CD4-positive, alpha-beta memory T cell (primary cell): ENCODE results near the gene SLMAP. TPM values are rescaled to one million over a fixed set of nuclear protein-coding genes. Genes with fewer than 3 reads are reported as not detected.

Source experiments
- CTCF ChIA-PET: fragments of 350-600 bp; sonication (Branson Sonifier 250); formaldehyde crosslinking; loops from one replicate; lab custom pipeline; 2021; ENCODE audit warnings: inconsistent platforms; ENCODE audit not compliant: partially characterized antibody; lab: Charles Lee
- POLR2A ChIA-PET: fragments of 350-600 bp; sonication (Branson Sonifier 250); formaldehyde crosslinking; loops from one replicate; lab custom pipeline; 2021; ENCODE audit not compliant: partially characterized antibody; lab: Charles Lee
- DNase-seq, 5 donors: peaks; one replicate each; pipeline versions ENCODE4 v3.0.0 to v3.0.0-alpha.2; 2020 to 2022; ENCODE audit warnings: mixed read lengths in 1 of 5
- H3K27ac ChIP-seq: one replicate; pipeline ENCODE4 v1.7.0; 2013; ENCODE audit warnings: low read depth, low read length
- H3K27me3 ChIP-seq: 2 replicates; pipeline ENCODE4 v1.7.0; 2013; ENCODE audit warnings: mild to moderate bottlenecking, low read length, moderate library complexity; ENCODE audit not compliant: insufficient read depth
- H3K36me3 ChIP-seq: 2 replicates; pipeline ENCODE4 v1.7.0; 2013; ENCODE audit warnings: mild to moderate bottlenecking, low read length, moderate library complexity; ENCODE audit not compliant: insufficient read depth
- H3K4me1 ChIP-seq: 2 replicates; pipeline ENCODE4 v1.7.0; 2013; ENCODE audit warnings: mild to moderate bottlenecking, low read length, moderate library complexity; ENCODE audit not compliant: insufficient read depth
- H3K4me3 ChIP-seq, 2 donors: one replicate each; pipeline ENCODE4 v1.7.0; 2013; ENCODE audit warnings: low read length in 2 of 2, mild to moderate bottlenecking in 1 of 2
- H3K9me3 ChIP-seq, 2 donors: one replicate each; pipeline ENCODE4 v1.7.0; 2013; ENCODE audit warnings: low read length in 2 of 2, control low read depth in 1 of 2; ENCODE audit not compliant: control insufficient read depth in 1 of 2
- H3K27ac Mint-ChIP-seq, 7 donors: one replicate each; pipeline ENCODE4 v1.8.0; 2020 to 2021; ENCODE audit warnings: mixed read lengths in 7 of 7, mild to moderate bottlenecking in 6 of 7, inconsistent platforms in 3 of 7, moderate library complexity in 3 of 7
- H3K27me3 Mint-ChIP-seq, 2 donors: one replicate each; pipeline ENCODE4 v1.8.0; 2020 to 2021; ENCODE audit warnings: mixed read lengths in 2 of 2
- H3K36me3 Mint-ChIP-seq, 2 donors: one replicate each; pipeline ENCODE4 v1.8.0; 2020 to 2021; ENCODE audit warnings: mixed read lengths in 2 of 2, inconsistent platforms in 1 of 2, mild to moderate bottlenecking in 1 of 2
- H3K4me1 Mint-ChIP-seq, 4 donors: one replicate each; pipeline ENCODE4 v1.8.0; 2020 to 2021; ENCODE audit warnings: mixed read lengths in 4 of 4, mild to moderate bottlenecking in 1 of 4
- H3K4me3 Mint-ChIP-seq, 8 donors: one replicate each; pipeline ENCODE4 v1.8.0; 2020 to 2021; ENCODE audit warnings: mixed read lengths in 8 of 8, mild to moderate bottlenecking in 7 of 8, moderate library complexity in 6 of 8, inconsistent platforms in 3 of 8
- H3K9me3 Mint-ChIP-seq, 8 donors: one replicate each; pipeline ENCODE4 v1.8.0; 2020 to 2021; ENCODE audit warnings: mixed read lengths in 8 of 8, mild to moderate bottlenecking in 5 of 8, inconsistent platforms in 3 of 8, moderate library complexity in 1 of 8
- intact Hi-C: fragments of 100-400 bp; cut with micrococcal nuclease; formaldehyde crosslinking; loops from one replicate; pipeline ENCODE4 v1.15.1; 2023
- polyA plus RNA-seq, 2 donors: library from polyadenylated mRNA; unstranded; fragments of 300-500 nt; fragmentation: Illumina TruSeq; gene quantifications; one replicate each; pipeline ENCODE4 v1.2.3, GENCODE V29; 2021
- total RNA-seq, 2 experiments: library from RNA; stranded (reverse); gene quantifications; one replicate each; pipeline ENCODE4 v1.2.3, GENCODE V29; 2021

The SLMAP gene
- total and polyA plus RNA-seq, 4 experiments from 2014 or later, result 17.5 to 69.0 (median 43.0) TPM

GRCh38 chr3:57942388-57942787 is 186.3 kb downstream of the SLMAP start:
- no peaks in the 10 kb centered on the region for H3K4me1 ChIP-seq
- CTCF ChIA-PET, result no interaction called here
- POLR2A ChIA-PET, result interaction anchor here (0.6 kb wide), 1 partner anchor 134 kb away, joined by 3 read pairs; no protein-coding TSS in a partner anchor
- Mint-ChIP-seq H3K36me3 (peaks cover 4 to 8% of the 10 kb centered on the region in 2 donors), H3K27me3 (no peaks in the 10 kb centered on the region), H3K9me3 (peaks cover 0 to 8% (median 4%) of the 10 kb centered on the region in 8 donors), H3K4me1 (no peaks in the 10 kb centered on the region), H3K27ac (no peak overlapping the region), H3K4me3 (no peak overlapping the region)
- no peaks in the 10 kb centered on the region for H3K36me3 ChIP-seq
- H3K27ac ChIP-seq, result no peak overlapping the region
- H3K27me3 ChIP-seq, result no peaks in the 10 kb centered on the region
- H3K9me3 ChIP-seq, result no peaks in the 10 kb centered on the region
- H3K4me3 ChIP-seq, result no peak overlapping the region
- DNase-seq, result no peak
- intact Hi-C loops, result no loop called here

GRCh38 chr3:57942872-57943283 is 186.8 kb downstream of the SLMAP start:
- no peak overlapping the region for H3K4me3 ChIP-seq
- Mint-ChIP-seq H3K4me1 (no peaks in the 10 kb centered on the region), H3K27ac (no peak overlapping the region), H3K27me3 (no peaks in the 10 kb centered on the region), H3K4me3 (no peak overlapping the region), H3K36me3 (peaks cover 4 to 8% of the 10 kb centered on the region in 2 donors), H3K9me3 (peaks cover 0 to 8% (median 4%) of the 10 kb centered on the region in 8 donors)
- ChIA-PET CTCF (no interaction called here), POLR2A (interaction anchor here (0.6 kb wide), 1 partner anchor 134 kb away, joined by 3 read pairs; no protein-coding TSS in a partner anchor)
- intact Hi-C loops, result no loop called here
- no peaks in the 10 kb centered on the region for H3K9me3 ChIP-seq
- no peak overlapping the region for H3K27ac ChIP-seq
- H3K36me3 ChIP-seq, result no peaks in the 10 kb centered on the region
- no peaks in the 10 kb centered on the region for H3K27me3 ChIP-seq
- no peaks in the 10 kb centered on the region for H3K4me1 ChIP-seq
- no peak for DNase-seq

GRCh38 chr3:57943525-57944495 is 187.7 kb downstream of the SLMAP start:
- Histone ChIP-seq H3K9me3 (no peaks in the 10 kb centered on the region), H3K4me3 (no peak overlapping the region), H3K27ac (no peak overlapping the region), H3K4me1 (no peaks in the 10 kb centered on the region), H3K36me3 (no peaks in the 10 kb centered on the region), H3K27me3 (no peaks in the 10 kb centered on the region)
- Mint-ChIP-seq H3K36me3 (peaks cover 4 to 8% of the 10 kb centered on the region in 2 donors), H3K27ac (peak overlapping the region in 3 of 7 donors; percentile 38 to 71 (median 49)), H3K4me1 (no peaks in the 10 kb centered on the region), H3K9me3 (peaks cover 0 to 8% (median 4%) of the 10 kb centered on the region in 8 donors), H3K27me3 (no peaks in the 10 kb centered on the region), H3K4me3 (no peak overlapping the region)
- ChIA-PET CTCF (no interaction called here), POLR2A (no interaction called here)
- DNase-seq, result no peak
- intact Hi-C loops, result no loop called here

- Histone ChIP-seq H3K27ac (no peak overlapping the region), H3K27me3 (no peaks in the 10 kb centered on the region), H3K4me3 (no peak overlapping the region), H3K4me1 (no peaks in the 10 kb centered on the region), H3K36me3 (no peaks in the 10 kb centered on the region), H3K9me3 (no peaks in the 10 kb centered on the region)
- H3K27me3 Mint-ChIP-seq, result peaks cover 0 to 2% of the 10 kb centered on the region in 2 donors
- ChIA-PET CTCF (no interaction called here), POLR2A (interaction anchor here (0.6 kb wide), 1 partner anchor 454 kb away, joined by 3 read pairs; no protein-coding TSS in a partner anchor)
- DNase-seq, result no peak
- no peaks in the 10 kb centered on the region for H3K36me3 Mint-ChIP-seq
- no peak overlapping the region for H3K27ac Mint-ChIP-seq
- H3K4me1 Mint-ChIP-seq, result no peaks in the 10 kb centered on the region
- intact Hi-C loops, result no loop called here
- H3K9me3 Mint-ChIP-seq, result no peaks in the 10 kb centered on the region
- H3K4me3 Mint-ChIP-seq, result no peak overlapping the region
Observed at GRCh38 chr3:57946970-57947381, 190.9 kb downstream of the SLMAP start.

GRCh38 chr3:57948080-57948671 is 192.1 kb downstream of the SLMAP start:
- peaks cover 0 to 2% of the 10 kb centered on the region in 2 donors for H3K27me3 Mint-ChIP-seq
- no peak overlapping the region for H3K27ac Mint-ChIP-seq
- no peak overlapping the region for H3K4me3 Mint-ChIP-seq
- H3K9me3 Mint-ChIP-seq, result no peaks in the 10 kb centered on the region
- Histone ChIP-seq H3K27ac (no peak overlapping the region), H3K9me3 (no peaks in the 10 kb centered on the region), H3K4me1 (no peaks in the 10 kb centered on the region), H3K4me3 (no peak overlapping the region), H3K36me3 (no peaks in the 10 kb centered on the region), H3K27me3 (no peaks in the 10 kb centered on the region)
- ChIA-PET POLR2A (no interaction called here), CTCF (no interaction called here)
- no peak for DNase-seq
- intact Hi-C loops, result no loop called here
- no peaks in the 10 kb centered on the region for H3K36me3 Mint-ChIP-seq
- H3K4me1 Mint-ChIP-seq, result no peaks in the 10 kb centered on the region

- Mint-ChIP-seq H3K4me3 (no peak overlapping the region), H3K27ac (no peak overlapping the region), H3K36me3 (no peaks in the 10 kb centered on the region), H3K27me3 (peaks cover 0 to 2% of the 10 kb centered on the region in 2 donors), H3K4me1 (no peaks in the 10 kb centered on the region), H3K9me3 (no peaks in the 10 kb centered on the region)
- no peak for DNase-seq
- Histone ChIP-seq H3K27me3 (no peaks in the 10 kb centered on the region), H3K36me3 (no peaks in the 10 kb centered on the region), H3K4me1 (no peaks in the 10 kb centered on the region), H3K4me3 (no peak overlapping the region), H3K27ac (no peak overlapping the region), H3K9me3 (no peaks in the 10 kb centered on the region)
- ChIA-PET CTCF (no interaction called here), POLR2A (no interaction called here)
- intact Hi-C loops, result no loop called here
Observed at GRCh38 chr3:57948781-57949242, 192.7 kb downstream of the SLMAP start.

GRCh38 chr3:57949344-57949743 is 193.2 kb downstream of the SLMAP start:
- Mint-ChIP-seq H3K4me1 (no peaks in the 10 kb centered on the region), H3K27ac (no peak overlapping the region), H3K9me3 (no peaks in the 10 kb centered on the region), H3K36me3 (no peaks in the 10 kb centered on the region), H3K27me3 (peaks cover 0 to 2% of the 10 kb centered on the region in 2 donors), H3K4me3 (no peak overlapping the region)
- no peak overlapping the region for H3K4me3 ChIP-seq
- H3K9me3 ChIP-seq, result no peaks in the 10 kb centered on the region
- no peaks in the 10 kb centered on the region for H3K36me3 ChIP-seq
- POLR2A ChIA-PET, result no interaction called here
- no peak overlapping the region for H3K27ac ChIP-seq
- H3K27me3 ChIP-seq, result no peaks in the 10 kb centered on the region
- no peaks in the 10 kb centered on the region for H3K4me1 ChIP-seq
- intact Hi-C loops, result no loop called here
- DNase-seq, result no peak
- CTCF ChIA-PET, result no interaction called here
